Esophagus (tissue), 2 donors: ENCODE results near the gene PIM3. TPM values are rescaled to one million over a fixed set of nuclear protein-coding genes. Genes with fewer than 3 reads are reported as not detected.

ENCODE experiments used
- H3K27ac ChIP-seq, 2 donors: one replicate each; pipeline ENCODE4 v1.5.1; 2013; ENCODE audit warnings: low read depth in 2 of 2, mild to moderate bottlenecking in 2 of 2, inconsistent platforms in 1 of 2, low read length in 1 of 2, moderate library complexity in 1 of 2
- H3K27me3 ChIP-seq, 2 donors: one replicate each; pipeline ENCODE4 v1.6.1; 2013; ENCODE audit warnings: low read length in 2 of 2, control low read depth in 1 of 2, mild to moderate bottlenecking in 1 of 2; ENCODE audit not compliant: insufficient read depth in 2 of 2, control insufficient read depth in 1 of 2
- H3K36me3 ChIP-seq, 2 donors: one replicate each; pipeline ENCODE4 v1.6.1; 2013; ENCODE audit warnings: low read length in 1 of 2; ENCODE audit not compliant: control insufficient read depth in 2 of 2, insufficient read depth in 2 of 2
- H3K4me1 ChIP-seq, 2 donors: one replicate each; pipeline ENCODE4 v1.6.1; 2013; ENCODE audit warnings: low read length in 1 of 2; ENCODE audit not compliant: control insufficient read depth in 2 of 2, insufficient read depth in 2 of 2
- H3K4me3 ChIP-seq, 2 donors: one replicate each; pipeline ENCODE4 v1.5.1; 2013; ENCODE audit warnings: low read length in 2 of 2, mild to moderate bottlenecking in 2 of 2, low read depth in 1 of 2, moderate library complexity in 1 of 2
- H3K9me3 ChIP-seq, 2 donors: one replicate each; pipeline ENCODE4 v1.6.1; 2013; ENCODE audit warnings: mild to moderate bottlenecking in 2 of 2, low read depth in 1 of 2, low read length in 1 of 2, moderate library complexity in 1 of 2; ENCODE audit not compliant: control insufficient read depth in 2 of 2, insufficient read depth in 1 of 2
- WGBS, 2 donors: extraction: QIAGEN DNeasy Blood & Tissue Kit; methylation state at CpG; one replicate each; pipeline ENCODE4 v1.1.7; 2013; 5-methylcytosine and 5-hydroxymethylcytosine counted together
- polyA plus RNA-seq, 2 donors: library from polyadenylated mRNA; stranded (reverse); fragments of 200-250 nt; gene quantifications; one replicate each; pipeline ENCODE4 v1.2.3, GENCODE V29; 2013
- donor health status: healthy with polysubstance abuse.
- donor health status: Bipolar disorder and iron deficiency.

PIM3 gene
- polyA plus RNA-seq, 2 donors, result 33.8 to 43.4 TPM

DNA sequence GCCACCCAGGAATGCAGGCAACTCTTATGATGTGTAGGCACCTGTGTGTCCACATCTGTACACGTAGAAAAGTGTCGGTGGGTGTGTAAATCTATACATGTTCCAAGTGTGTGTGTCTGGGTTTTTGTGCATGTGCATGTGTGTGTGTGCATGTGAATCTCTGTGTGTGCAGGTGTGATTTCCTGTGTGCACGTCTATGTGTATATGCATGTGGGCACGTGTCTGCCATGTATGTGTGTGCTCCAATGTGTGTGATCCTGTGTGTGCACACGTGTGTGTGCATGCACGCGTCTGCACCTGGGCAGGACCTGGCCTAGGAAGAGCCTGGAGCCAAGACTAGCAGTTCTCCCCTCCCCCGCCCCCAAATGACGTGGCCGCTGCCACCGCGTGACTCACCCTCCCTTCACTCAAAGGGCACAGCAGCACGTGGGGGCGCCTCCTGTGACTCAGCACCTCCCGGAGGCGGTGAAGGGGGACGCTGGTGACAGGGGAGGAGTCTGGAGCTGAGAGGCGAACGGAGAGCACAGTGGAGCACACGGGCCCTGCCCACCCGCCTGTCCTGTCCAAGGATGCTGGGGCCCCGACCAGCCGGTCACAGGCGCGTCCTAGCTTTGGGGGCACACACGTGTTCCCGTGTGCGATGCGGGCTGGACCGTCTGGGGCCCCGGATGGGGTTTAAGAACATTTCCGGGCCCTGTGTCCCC lies 10.1 kb downstream of the PIM3 start:
- H3K4me1 ChIP-seq, result peaks cover 0 to 35% of the 10 kb centered on the region in 2 donors
- H3K9me3 ChIP-seq, result no peaks in the 10 kb centered on the region
- H3K36me3 ChIP-seq, result peaks cover 0 to 3% of the 10 kb centered on the region in 2 donors
- 7 to 8% methylated on average over 32 of the region's 32 CpGs for whole genome bisulfite sequencing, 2 donors
- H3K4me3 ChIP-seq, result peak overlapping the region; percentile 46 to 49
- H3K27ac ChIP-seq, result peak overlapping the region; percentile 80 to 90
- no peaks in the 10 kb centered on the region for H3K27me3 ChIP-seq

DNA sequence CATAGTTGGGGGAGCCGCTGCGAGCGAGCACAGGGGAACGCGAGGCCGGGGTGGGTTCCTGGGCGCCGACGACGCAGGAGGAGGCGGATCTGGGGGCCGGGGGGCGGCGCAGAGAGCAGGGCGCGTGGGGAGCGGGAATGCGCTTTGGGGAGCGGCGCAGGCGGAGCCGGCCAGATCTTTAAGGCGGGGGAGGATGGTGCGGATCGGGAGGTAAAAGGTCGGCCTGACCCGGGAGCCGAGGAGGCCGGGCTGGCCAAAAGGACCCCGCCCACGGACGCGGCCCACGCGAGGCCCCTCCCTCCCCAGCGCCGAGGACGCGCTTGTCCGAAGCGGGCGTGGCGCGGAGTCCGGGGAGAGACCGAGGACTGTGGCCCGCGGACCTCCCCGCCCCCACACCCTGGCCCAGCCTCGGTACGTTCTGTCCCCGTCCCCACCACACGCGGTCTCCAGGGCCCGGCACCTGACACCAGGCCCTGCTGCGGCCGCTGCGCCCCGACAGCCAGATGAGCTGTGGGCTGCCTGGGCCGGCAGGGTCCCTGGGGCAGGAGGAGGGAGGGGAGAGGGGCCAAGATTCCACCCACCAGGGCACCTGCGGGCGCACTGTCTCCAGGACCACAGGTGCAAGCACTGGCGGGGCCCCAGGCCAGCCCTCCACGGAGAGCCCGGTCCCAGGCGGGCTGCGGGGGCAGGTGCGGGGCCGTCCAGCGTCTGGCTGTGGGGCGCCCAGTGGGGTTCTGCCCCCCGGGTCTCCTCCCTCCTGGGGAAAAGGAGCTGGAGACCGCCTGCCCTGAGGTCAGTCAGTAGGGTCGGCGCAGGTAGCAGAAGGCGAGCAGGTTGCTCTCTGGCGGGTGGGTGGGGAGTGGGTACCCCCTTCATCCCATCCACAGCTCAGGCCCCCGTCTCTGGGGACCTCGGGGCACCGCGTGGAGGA lies 10.9 kb downstream of the PIM3 start:
- WGBS, 2 donors, result 4 to 9% methylated on average over 49 to 81 of the region's 81 CpGs
- H3K4me3 ChIP-seq, result peak overlapping the region; percentile 46 to 49
- H3K9me3 ChIP-seq, result no peaks in the 10 kb centered on the region
- H3K4me1 ChIP-seq, result peaks cover 0 to 36% of the 10 kb centered on the region in 2 donors
- H3K27me3 ChIP-seq, result no peaks in the 10 kb centered on the region
- H3K36me3 ChIP-seq, result peaks cover 0 to 3% of the 10 kb centered on the region in 2 donors
- H3K27ac ChIP-seq, result peak overlapping the region; percentile 80 to 90

DNA sequence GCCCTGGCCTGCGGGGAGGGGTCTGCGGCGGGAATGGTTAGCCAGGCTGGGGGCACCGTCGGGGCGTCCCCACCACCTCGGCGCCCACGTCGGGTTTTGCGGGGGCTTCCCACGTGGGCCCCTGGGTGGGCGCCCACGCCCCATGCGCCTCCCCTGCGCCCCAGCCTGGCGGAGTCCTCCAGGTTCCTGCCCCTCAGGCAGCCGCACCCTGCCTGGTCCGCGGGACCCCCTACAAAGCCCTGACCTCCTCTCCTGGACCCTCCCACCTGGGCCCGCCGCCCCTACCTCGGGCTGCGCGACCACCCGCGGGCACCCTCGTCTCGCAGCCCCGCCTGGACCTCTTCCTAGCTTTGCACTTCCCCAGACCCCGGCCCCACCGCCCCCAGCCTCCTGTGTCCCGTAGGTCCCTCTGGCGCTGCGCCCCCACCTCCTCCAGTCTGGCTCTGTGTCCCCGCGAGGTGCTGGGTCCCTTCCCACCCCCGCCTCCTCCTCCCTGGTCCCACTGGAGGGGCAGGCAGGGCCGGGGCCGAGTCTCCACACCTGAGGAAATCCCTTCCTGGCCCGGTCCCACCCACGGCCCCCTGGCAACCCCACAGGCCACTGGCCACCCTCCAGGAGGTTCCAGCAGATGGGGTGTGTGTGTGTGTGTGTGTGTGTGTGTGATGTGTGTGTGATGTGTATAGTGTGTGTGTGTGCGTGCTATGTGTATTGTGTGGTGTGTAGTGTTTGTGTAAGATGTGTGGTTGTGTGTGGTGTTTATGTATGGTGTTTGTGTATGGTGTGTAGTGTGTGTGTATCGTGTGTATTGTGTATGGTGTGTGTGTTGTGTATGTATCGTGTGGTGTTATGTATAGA lies 11.8 kb downstream of the PIM3 start:
- Histone ChIP-seq H3K27ac (no peak overlapping the region), H3K27me3 (no peaks in the 10 kb centered on the region), H3K4me1 (peaks cover 0 to 33% of the 10 kb centered on the region in 2 donors), H3K4me3 (no peak overlapping the region), H3K9me3 (no peaks in the 10 kb centered on the region), H3K36me3 (peaks cover 0 to 3% of the 10 kb centered on the region in 2 donors)
- 47 to 50% methylated on average over 28 to 45 of the region's 45 CpGs for WGBS, 2 donors

DNA sequence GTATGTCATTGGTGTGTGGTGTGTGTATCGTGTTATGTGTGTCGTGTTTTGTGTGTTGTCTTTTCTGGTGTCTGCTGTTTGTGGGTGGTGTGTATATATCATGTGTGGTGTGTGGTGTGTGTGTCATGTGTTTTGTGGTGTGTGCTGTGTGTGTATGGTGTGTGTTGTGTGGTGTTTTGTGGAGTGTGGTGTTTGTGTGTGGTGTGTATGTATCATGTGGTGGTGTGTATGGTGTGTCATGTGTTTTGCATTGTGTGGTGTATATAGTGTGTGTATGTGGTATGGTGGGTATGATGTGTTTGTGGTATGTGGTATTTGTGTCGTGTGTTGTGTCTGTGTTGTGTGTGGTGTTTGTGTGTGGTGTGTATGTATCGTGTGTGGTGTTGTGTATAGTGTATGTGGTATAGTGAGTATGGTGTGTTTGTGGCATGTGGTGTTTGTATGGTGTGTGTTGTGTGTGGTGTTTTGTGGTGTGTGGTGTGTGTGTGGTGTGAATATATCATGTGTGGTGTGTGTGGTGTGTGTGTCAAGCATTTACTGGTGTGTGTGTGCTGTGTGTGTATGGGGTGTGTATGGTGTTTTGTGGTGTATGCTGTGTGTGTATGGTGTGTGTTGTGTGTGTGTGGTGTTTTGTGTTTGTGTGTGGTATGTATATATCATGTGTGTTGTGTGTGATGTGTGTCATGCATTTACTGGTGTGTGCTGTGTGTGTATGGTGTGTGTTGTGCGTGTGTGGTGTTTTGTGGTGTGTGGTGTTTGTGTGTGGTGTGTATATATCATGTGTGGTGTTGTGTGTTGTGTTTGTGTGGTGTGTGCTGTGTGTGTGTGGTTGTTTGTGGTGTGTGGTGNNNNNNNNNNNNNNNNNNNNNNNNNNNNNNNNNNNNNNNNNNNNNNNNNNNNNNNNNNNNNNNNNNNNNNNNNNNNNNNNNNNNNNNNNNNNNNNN lies 12.7 kb downstream of the PIM3 start:
- WGBS, 2 donors, result 82 to 90% methylated on average over 5 of the region's 5 CpGs
- H3K36me3 ChIP-seq, result no peaks in the 10 kb centered on the region
- H3K4me1 ChIP-seq, result peaks cover 0 to 33% of the 10 kb centered on the region in 2 donors
- no peaks in the 10 kb centered on the region for H3K9me3 ChIP-seq
- H3K27me3 ChIP-seq, result no peaks in the 10 kb centered on the region
- no peak overlapping the region for H3K27ac ChIP-seq
- H3K4me3 ChIP-seq, result no peak overlapping the region

DNA sequence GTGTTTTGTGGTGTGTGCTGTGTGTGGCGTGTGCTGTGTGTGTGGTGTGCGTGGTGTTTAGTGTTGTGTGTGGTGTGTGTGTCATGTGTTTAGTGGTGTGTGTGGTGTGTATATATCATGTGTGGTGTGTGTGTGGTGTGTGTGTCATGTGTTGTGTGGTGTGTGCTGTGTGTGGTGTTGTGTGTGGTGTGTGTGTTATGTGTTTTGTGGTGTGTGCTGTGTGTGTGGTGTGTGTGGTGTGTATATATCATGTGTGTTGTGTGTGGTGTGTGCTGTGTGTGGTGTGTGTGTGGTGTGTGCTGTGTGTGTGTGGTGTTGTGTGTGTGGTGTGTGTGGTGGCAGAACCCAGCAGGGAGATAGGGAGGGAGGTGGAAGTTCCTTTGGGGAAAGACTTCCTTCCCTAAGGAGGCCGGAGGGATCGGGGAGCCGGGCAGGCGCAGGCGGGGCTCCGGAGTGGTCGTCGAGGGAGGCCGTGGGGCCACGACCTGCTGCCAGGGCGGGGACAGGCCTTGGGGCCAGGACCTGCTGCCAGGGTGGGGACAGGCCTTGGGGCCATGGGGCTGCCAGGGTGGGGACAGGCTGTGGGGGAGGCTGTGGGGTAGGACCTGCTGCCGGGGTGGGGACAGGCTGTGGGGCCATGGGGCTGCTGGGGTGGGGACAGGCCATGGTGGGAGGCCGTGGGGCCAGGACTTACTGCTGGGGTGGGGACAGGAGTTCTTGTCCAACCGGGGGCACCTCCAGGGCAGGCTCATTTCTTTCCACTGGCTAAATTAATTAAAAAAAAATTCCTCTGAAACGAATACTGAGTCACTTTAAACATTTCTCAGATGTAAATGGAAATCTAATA lies 15.2 kb downstream of the PIM3 start:
- Histone ChIP-seq H3K4me1 (peaks cover 0 to 16% of the 10 kb centered on the region in 2 donors), H3K27ac (peak overlapping the region in 1 of 2 donors; percentile 33), H3K36me3 (no peaks in the 10 kb centered on the region), H3K27me3 (no peaks in the 10 kb centered on the region), H3K9me3 (no peaks in the 10 kb centered on the region), H3K4me3 (no peak overlapping the region)
- WGBS, 2 donors, result 29 to 39% methylated on average over 12 to 17 of the region's 17 CpGs

DNA sequence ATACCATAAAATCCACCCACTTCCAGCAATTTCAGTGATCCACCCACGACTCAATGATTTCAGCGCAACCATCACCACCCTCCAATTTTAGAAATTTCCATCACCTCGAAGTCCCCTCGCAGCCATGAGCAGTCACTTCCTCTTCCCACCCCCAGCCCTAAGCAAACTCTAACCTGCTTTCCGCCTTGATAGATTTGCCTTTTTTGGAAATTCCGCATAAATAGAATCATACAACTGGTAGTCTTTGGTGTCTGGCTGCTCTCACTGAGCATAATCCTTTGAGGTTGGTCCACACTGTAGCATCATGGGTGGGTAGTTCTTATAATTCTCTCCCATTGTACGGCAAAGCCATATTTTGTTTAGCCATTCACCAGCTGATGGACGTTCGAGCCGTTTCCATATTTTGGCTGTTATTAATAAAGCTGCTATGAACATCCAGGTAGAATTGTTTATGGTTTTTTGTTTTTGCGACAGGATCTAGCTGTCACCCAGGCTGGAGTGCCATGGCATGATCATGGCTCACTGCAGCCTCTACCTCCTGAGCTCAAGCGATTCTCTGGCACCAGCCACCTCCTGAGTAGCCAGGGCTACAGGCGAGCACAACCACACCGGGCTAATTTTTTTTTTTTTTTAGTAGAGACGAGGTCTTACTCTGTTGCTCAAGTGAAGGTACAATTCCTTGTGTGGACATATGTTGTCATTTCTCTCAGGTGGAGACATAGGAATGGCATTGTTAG lies 16.0 kb downstream of the PIM3 start:
- Histone ChIP-seq H3K4me1 (peaks cover 0 to 10% of the 10 kb centered on the region in 2 donors), H3K27me3 (no peaks in the 10 kb centered on the region), H3K4me3 (no peak overlapping the region), H3K36me3 (no peaks in the 10 kb centered on the region), H3K9me3 (no peaks in the 10 kb centered on the region), H3K27ac (no peak overlapping the region)
- 52 to 57% methylated on average over 15 of the region's 15 CpGs for WGBS, 2 donors

DNA sequence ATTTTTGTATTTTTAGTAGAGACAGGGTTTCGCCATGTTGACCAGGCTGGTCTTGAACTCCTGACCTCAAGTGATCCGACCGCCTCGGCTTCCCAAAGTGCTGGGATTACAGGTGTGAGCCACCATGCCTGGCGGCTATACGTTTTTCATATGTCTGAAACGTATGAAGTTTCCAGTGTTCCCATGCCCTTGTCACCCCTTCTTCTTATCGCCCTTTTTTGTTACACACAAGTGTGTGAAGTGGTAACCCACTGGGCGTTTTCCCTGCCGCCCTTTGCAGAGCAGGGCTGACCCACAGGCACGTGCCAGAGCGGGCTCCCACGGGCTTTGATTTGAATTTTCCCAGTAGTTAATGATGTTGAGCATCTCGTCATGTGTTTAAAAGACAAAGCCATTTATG lies 17.0 kb downstream of the PIM3 start:
- Histone ChIP-seq H3K27me3 (no peaks in the 10 kb centered on the region), H3K27ac (no peak overlapping the region), H3K36me3 (no peaks in the 10 kb centered on the region), H3K4me3 (no peak overlapping the region), H3K9me3 (no peaks in the 10 kb centered on the region), H3K4me1 (peaks cover 0 to 8% of the 10 kb centered on the region in 2 donors)
- WGBS, 2 donors, result 84% methylated on average over 14 of the region's 14 CpGs
